Ishikawa (cell line): ENCODE results near the gene HYAL1.

ENCODE experiments used
- CEBPB ChIP-seq: IDR thresholded peaks from 2 replicates; pipeline ENCODE4 v1.6.1; 2012
- CREB1 ChIP-seq: IDR thresholded peaks from 2 replicates; pipeline ENCODE4 v1.6.1; 2012; ENCODE audit warnings: low read depth
- EGR1 ChIP-seq: IDR thresholded peaks from 2 replicates; pipeline ENCODE4 v1.6.1; 2012
- EP300 ChIP-seq: IDR thresholded peaks from 2 replicates; pipeline ENCODE4 v1.6.1; 2012; ENCODE audit warnings: borderline replicate concordance
- FOXM1 ChIP-seq: IDR thresholded peaks from 2 replicates; pipeline ENCODE4 v1.6.1; 2012; ENCODE audit warnings: low read depth, borderline replicate concordance
- MAX ChIP-seq: IDR thresholded peaks from 2 replicates; pipeline ENCODE4 v1.6.1; 2012
- RAD21 ChIP-seq: IDR thresholded peaks from 2 replicates; pipeline ENCODE4 v1.6.1; 2012; ENCODE audit warnings: low read depth
- REST ChIP-seq: IDR thresholded peaks from 2 replicates; pipeline ENCODE4 v1.6.1; 2012; ENCODE audit warnings: low read depth, mild to moderate bottlenecking
- TAF1 ChIP-seq: IDR thresholded peaks from 2 replicates; pipeline ENCODE4 v1.6.1; 2012; ENCODE audit warnings: low read depth, mild to moderate bottlenecking
- TCF12 ChIP-seq: IDR thresholded peaks from 2 replicates; pipeline ENCODE4 v1.6.1; 2012; ENCODE audit warnings: low read depth
- TEAD4 ChIP-seq: IDR thresholded peaks from 2 replicates; pipeline ENCODE4 v1.6.1; 2012
- USF1 ChIP-seq: IDR thresholded peaks from 2 replicates; pipeline ENCODE4 v1.6.1; 2012
- YY1 ChIP-seq: IDR thresholded peaks from 2 replicates; pipeline ENCODE4 v1.6.1; 2012; ENCODE audit warnings: low read depth
- ZBTB7A ChIP-seq: IDR thresholded peaks from 2 replicates; pipeline ENCODE4 v1.6.1; 2012; ENCODE audit warnings: low read depth

- TF ChIP-seq TEAD4 (no peak), MAX (no peak), RAD21 (no peak), CREB1 (no peak), EGR1 (no peak), REST (no peak), TCF12 (no peak), CEBPB (no peak), EP300 (no peak), TAF1 (no peak), ZBTB7A (no peak), USF1 (no peak), YY1 (no peak), FOXM1 (no peak)
Measured at GRCh38 chr3:50322115-50322385, 18.7 kb upstream of the HYAL1 start.
